Retinal pigment epithelial cell (primary cell): ENCODE measurements around the gene PDE6B.
"Not testable (repeated sequence)": the region's sequence is repeated elsewhere in the genome, so short reads cannot be mapped to it uniquely, and the experiment has no call there.

Source experiments
- DNase-seq: peaks from one replicate; pipeline ENCODE4 v3.0.0-alpha.2; 2010; ENCODE audit warnings: low read depth
- H3K4me3 ChIP-seq: 2 replicates; pipeline ENCODE4 v1.5.1; 2011; ENCODE audit warnings: mild to moderate bottlenecking, low read length, control low read depth, moderate library complexity
- TF ChIP-seq, protein P1 (sequence below): conservative IDR thresholded peaks from 2 replicates; pipeline ENCODE4 v1.5.1; 2011; ENCODE audit warnings: low read depth, low read length, control low read depth, inconsistent platforms

The PDE6B gene

GRCh38 chr4:635851-636627 lies 10.7 kb downstream of the PDE6B start:
- TF ChIP-seq, protein P1, sequence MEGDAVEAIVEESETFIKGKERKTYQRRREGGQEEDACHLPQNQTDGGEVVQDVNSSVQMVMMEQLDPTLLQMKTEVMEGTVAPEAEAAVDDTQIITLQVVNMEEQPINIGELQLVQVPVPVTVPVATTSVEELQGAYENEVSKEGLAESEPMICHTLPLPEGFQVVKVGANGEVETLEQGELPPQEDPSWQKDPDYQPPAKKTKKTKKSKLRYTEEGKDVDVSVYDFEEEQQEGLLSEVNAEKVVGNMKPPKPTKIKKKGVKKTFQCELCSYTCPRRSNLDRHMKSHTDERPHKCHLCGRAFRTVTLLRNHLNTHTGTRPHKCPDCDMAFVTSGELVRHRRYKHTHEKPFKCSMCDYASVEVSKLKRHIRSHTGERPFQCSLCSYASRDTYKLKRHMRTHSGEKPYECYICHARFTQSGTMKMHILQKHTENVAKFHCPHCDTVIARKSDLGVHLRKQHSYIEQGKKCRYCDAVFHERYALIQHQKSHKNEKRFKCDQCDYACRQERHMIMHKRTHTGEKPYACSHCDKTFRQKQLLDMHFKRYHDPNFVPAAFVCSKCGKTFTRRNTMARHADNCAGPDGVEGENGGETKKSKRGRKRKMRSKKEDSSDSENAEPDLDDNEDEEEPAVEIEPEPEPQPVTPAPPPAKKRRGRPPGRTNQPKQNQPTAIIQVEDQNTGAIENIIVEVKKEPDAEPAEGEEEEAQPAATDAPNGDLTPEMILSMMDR, result no peak
- DNase-seq, result no peak
- no peak overlapping the region for H3K4me3 ChIP-seq

DNA sequence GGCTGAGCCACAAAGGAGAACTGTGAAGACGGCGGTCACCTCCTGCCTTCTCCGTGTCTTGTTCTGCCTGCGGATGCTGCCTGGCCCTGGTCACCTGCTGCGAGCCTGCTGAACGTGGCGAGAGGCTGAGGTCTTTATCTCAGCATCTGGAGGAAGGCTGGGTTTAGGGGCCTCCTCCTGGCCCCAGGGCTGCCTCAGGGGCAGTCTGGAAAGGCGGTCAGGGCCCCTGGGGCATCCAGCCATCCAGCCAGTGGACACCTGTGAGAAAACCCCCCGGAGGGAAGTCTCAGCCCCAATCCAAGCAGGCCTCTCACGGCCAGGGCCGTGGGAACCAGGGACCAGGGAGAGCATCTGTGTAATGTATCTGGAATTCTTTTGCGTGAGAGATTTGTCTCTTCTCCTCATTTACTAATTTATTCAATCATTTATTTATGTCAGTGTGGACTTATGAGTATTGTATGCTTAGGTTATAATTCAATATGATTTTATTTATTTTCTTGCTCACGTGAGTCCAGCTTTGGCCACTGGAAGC lies 11.3 kb downstream of the PDE6B start:
- no peak overlapping the region for H3K4me3 ChIP-seq
- TF ChIP-seq, protein P1, result no peak

DNA sequence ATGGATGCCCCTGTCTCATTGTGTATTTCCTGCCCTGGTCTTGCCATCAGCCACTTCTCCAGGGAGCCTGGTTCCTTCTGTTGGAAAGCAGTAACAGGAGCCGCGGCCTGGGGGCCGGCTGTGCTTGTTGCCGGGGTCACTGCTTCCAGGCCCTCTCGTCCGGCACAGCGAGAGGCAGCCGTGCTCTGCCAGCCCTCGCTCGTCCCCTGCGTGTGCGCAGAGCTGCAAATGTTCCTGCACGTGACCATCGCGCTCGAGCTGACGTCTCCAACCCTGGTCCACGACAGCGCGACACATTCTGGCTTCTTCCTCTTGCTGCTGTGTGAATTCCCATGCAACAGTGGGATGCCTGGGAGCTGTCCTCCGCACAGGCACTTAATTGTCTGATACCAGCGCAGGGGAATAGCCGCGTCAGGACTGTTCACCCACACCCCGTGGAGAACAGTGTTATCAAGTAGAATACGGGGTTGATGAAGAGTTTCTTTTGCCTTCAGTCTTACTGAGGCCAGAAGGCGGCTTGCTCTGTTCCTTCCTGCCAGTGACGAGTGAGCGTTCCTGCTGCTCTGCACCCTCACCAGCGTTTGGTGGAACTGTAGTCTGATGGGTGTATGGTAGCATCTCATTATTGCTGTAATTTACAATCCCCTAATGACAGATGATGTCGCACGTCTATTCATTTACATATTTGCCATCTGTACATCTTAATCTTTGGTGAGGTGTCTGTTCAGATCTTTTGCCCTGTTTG lies 12.3 kb downstream of the PDE6B start:
- H3K4me3 ChIP-seq, result no peak overlapping the region
- TF ChIP-seq, protein P1, result no peak
- DNase-seq, result no peak

More for the DNA sequence above, 11.3 kb downstream of the PDE6B start:
- DNase-seq, result no peak

- not testable (repeated sequence) for DNase-seq, H3K4me3 ChIP-seq
These were observed 17.0 kb downstream of the PDE6B start for GRCh38 chr4:642366-642765.

DNA sequence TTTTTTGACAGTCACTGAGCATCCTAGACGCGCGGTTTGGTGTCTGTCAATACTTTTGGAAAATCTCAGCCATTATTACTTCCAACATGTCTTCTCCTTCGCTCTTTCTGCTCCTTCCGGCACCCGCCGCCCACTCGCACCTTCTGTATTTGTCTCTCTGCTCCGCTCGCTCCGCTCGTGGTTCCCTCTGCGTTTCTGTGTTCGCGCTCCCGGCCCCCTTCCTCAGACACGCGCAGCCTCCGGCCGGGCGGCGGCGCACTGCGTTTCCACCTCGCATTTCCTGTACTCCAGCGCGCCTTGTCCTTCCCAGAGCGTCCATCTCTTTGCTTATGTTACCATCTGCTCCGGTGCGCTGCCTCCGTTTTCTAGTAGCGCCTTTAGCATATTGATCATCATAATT lies 21.1 kb downstream of the PDE6B start:
- DNase-seq, result no peak

DNA sequence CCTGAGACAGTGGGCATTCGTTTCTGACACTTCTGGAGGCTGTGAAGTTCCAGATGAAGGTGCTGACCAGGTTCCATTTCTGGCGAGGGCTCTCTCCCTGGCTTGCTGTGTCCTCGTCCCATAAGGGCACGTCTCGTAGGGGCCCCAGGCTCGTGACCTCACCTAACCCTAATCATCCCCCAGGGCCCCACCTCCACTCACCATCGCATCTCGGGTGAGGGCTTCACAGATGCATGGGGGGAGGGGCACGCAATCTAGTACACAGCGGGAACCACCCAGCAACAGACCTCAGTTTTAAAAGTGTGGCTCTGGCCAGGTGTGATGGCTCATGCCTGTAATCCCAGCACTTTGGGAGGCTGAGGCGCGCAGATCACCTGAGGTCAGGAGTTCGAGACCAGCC lies 22.1 kb downstream of the PDE6B start:
- no peak overlapping the region for H3K4me3 ChIP-seq
- TF ChIP-seq, protein P1, result no peak
- no peak for DNase-seq

More for the DNA sequence above, 21.1 kb downstream of the PDE6B start:
- TF ChIP-seq, protein P1, result no peak
- H3K4me3 ChIP-seq, result no peak overlapping the region

- TF ChIP-seq, protein P1, result no peak
- DNase-seq, result no peak
- H3K4me3 ChIP-seq, result no peak overlapping the region
These were observed 23.4 kb downstream of the PDE6B start for GRCh38 chr4:648579-649292.
